Naive B cell (primary cell): ENCODE measurements around the gene NODAL. TPM values are rescaled to one million over a fixed set of nuclear protein-coding genes. Genes with fewer than 3 reads are reported as not detected.

Experiments used
- ATAC-seq, 2 donors: fragments of 150-1000 bp; cut with Tn5 transposase; 2 replicates each; pipeline ENCODE4 v1.10.0; 2021; ENCODE audit warnings: low read depth in 2 of 2, mild to moderate bottlenecking in 2 of 2, moderate library complexity in 2 of 2
- DNase-seq: peaks from one replicate; pipeline ENCODE4 v3.0.0; 2022
- H3K27ac Mint-ChIP-seq, 6 donors: one replicate each; pipeline ENCODE4 v1.8.0; 2020 to 2022; ENCODE audit warnings: mild to moderate bottlenecking in 6 of 6, mixed read lengths in 6 of 6, moderate library complexity in 5 of 6, inconsistent platforms in 2 of 6
- H3K27me3 Mint-ChIP-seq, 3 donors: one replicate each; pipeline ENCODE4 v1.8.0; 2021 to 2022; ENCODE audit warnings: mixed read lengths in 3 of 3, mild to moderate bottlenecking in 1 of 3
- H3K36me3 Mint-ChIP-seq, 2 donors: one replicate each; pipeline ENCODE4 v1.8.0; 2020 to 2022; ENCODE audit warnings: mixed read lengths in 2 of 2, inconsistent platforms in 1 of 2, mild to moderate bottlenecking in 1 of 2
- H3K4me1 Mint-ChIP-seq, 3 donors: one replicate each; pipeline ENCODE4 v1.8.0; 2020 to 2022; ENCODE audit warnings: mixed read lengths in 3 of 3, inconsistent platforms in 1 of 3, mild to moderate bottlenecking in 1 of 3, moderate library complexity in 1 of 3
- H3K4me3 Mint-ChIP-seq, 8 donors: one replicate each; pipeline ENCODE4 v1.8.0; 2020 to 2022; ENCODE audit warnings: mild to moderate bottlenecking in 8 of 8, mixed read lengths in 8 of 8, moderate library complexity in 8 of 8, inconsistent platforms in 2 of 8
- H3K9me3 Mint-ChIP-seq, 7 donors: one replicate each; pipeline ENCODE4 v1.8.0; 2020 to 2022; ENCODE audit warnings: mixed read lengths in 7 of 7, mild to moderate bottlenecking in 5 of 7, inconsistent platforms in 2 of 7, moderate library complexity in 1 of 7
- polyA plus RNA-seq, 6 donors: library from polyadenylated mRNA; unstranded; fragments of 300-500 nt; fragmentation: Illumina TruSeq; gene quantifications; one replicate each; pipeline ENCODE4 v1.2.3, GENCODE V29; 2021; ENCODE audit warnings: low read depth in 6 of 6

Gene NODAL
- polyA plus RNA-seq, 6 donors from 2014 or later: not detected

GRCh38 chr10:70459061-70459773 is 17.7 kb upstream of the NODAL start:
- Mint-ChIP-seq H3K9me3 (no peaks in the 10 kb centered on the region), H3K27me3 (peaks cover 10 to 60% (median 49%) of the 10 kb centered on the region in 3 donors), H3K4me3 (peak overlapping the region in 5 of 8 donors; percentile 8 to 61 (median 38)), H3K36me3 (no peaks in the 10 kb centered on the region), H3K27ac (no peak overlapping the region), H3K4me1 (peaks cover 13 to 25% (median 15%) of the 10 kb centered on the region in 3 donors)
- ATAC-seq: no peak
- DNase-seq: no peak

GRCh38 chr10:70458329-70459060 is 17.0 kb upstream of the NODAL start:
- no peaks in the 10 kb centered on the region for H3K9me3 Mint-ChIP-seq
- no peaks in the 10 kb centered on the region for H3K36me3 Mint-ChIP-seq
- ATAC-seq: peak; percentile 49 to 56
- peaks cover 13 to 25% (median 15%) of the 10 kb centered on the region in 3 donors for H3K4me1 Mint-ChIP-seq
- H3K27ac Mint-ChIP-seq: no peak overlapping the region
- H3K27me3 Mint-ChIP-seq: peaks cover 13 to 60% (median 49%) of the 10 kb centered on the region in 3 donors
- no peak for DNase-seq
- H3K4me3 Mint-ChIP-seq: peak overlapping the region in 7 of 8 donors; percentile 38 to 69 (median 56)

- ATAC-seq (no peak), DNase-seq (no peak)
- no peaks in the 10 kb centered on the region for H3K9me3 Mint-ChIP-seq
- peak overlapping the region in 2 of 6 donors; percentile 3 to 43 for H3K27ac Mint-ChIP-seq
- peak overlapping the region in 5 of 8 donors; percentile 40 to 80 (median 59) for H3K4me3 Mint-ChIP-seq
- H3K36me3 Mint-ChIP-seq: no peaks in the 10 kb centered on the region
- H3K4me1 Mint-ChIP-seq: peaks cover 13 to 25% (median 15%) of the 10 kb centered on the region in 3 donors
- H3K27me3 Mint-ChIP-seq: peaks cover 14 to 60% (median 49%) of the 10 kb centered on the region in 3 donors
These were observed 16.4 kb upstream of the NODAL start for GRCh38 chr10:70457759-70458305.

- peaks cover 12 to 22% (median 13%) of the 10 kb centered on the region in 3 donors for H3K4me1 Mint-ChIP-seq
- H3K4me3 Mint-ChIP-seq: peak overlapping the region in 1 of 8 donors; percentile 47
- H3K36me3 Mint-ChIP-seq: no peaks in the 10 kb centered on the region
- no peaks in the 10 kb centered on the region for H3K9me3 Mint-ChIP-seq
- H3K27ac Mint-ChIP-seq: no peak overlapping the region
- DNase-seq (no peak), ATAC-seq (no peak)
- H3K27me3 Mint-ChIP-seq: peaks cover 12 to 57% (median 46%) of the 10 kb centered on the region in 3 donors
These were observed 14.7 kb upstream of the NODAL start for GRCh38 chr10:70456164-70456563.

- Mint-ChIP-seq H3K4me1 (peaks cover 11 to 20% (median 13%) of the 10 kb centered on the region in 3 donors), H3K36me3 (no peaks in the 10 kb centered on the region), H3K27ac (peak overlapping the region in 1 of 6 donors; percentile 21), H3K27me3 (peaks cover 6 to 54% (median 42%) of the 10 kb centered on the region in 3 donors), H3K9me3 (no peaks in the 10 kb centered on the region), H3K4me3 (no peak overlapping the region)
- ATAC-seq (no peak), DNase-seq (no peak)
These were observed 13.7 kb upstream of the NODAL start for GRCh38 chr10:70455213-70455630.

GRCh38 chr10:70448236-70448635 is 6.8 kb upstream of the NODAL start:
- Mint-ChIP-seq H3K27ac (no peak overlapping the region), H3K4me1 (no peaks in the 10 kb centered on the region), H3K27me3 (peaks cover 11 to 23% (median 16%) of the 10 kb centered on the region in 3 donors), H3K9me3 (peaks cover 0 to 2% (median 0%) of the 10 kb centered on the region in 7 donors), H3K4me3 (no peak overlapping the region), H3K36me3 (no peaks in the 10 kb centered on the region)
- no peak for ATAC-seq
- DNase-seq: no peak

GRCh38 chr10:70445718-70446657 is 4.5 kb upstream of the NODAL start:
- Mint-ChIP-seq H3K9me3 (peaks cover 0 to 2% (median 0%) of the 10 kb centered on the region in 7 donors), H3K4me1 (peaks cover under 1 to 8% (median under 1%) of the 10 kb centered on the region in 3 donors), H3K36me3 (no peaks in the 10 kb centered on the region), H3K27me3 (peaks cover 21 to 39% (median 31%) of the 10 kb centered on the region in 3 donors), H3K4me3 (no peak overlapping the region), H3K27ac (no peak overlapping the region)
- no peak for ATAC-seq
- DNase-seq: no peak

GRCh38 chr10:70444744-70445143 is 3.3 kb upstream of the NODAL start:
- no peak for ATAC-seq
- Mint-ChIP-seq H3K4me3 (no peak overlapping the region), H3K9me3 (peaks cover 0 to 3% (median 0%) of the 10 kb centered on the region in 7 donors), H3K27ac (no peak overlapping the region), H3K4me1 (peaks cover 6 to 13% (median 7%) of the 10 kb centered on the region in 3 donors), H3K36me3 (no peaks in the 10 kb centered on the region), H3K27me3 (peaks cover 29 to 38% (median 34%) of the 10 kb centered on the region in 3 donors)
- DNase-seq: no peak

GRCh38 chr10:70442332-70442988 is 979 bp upstream of the NODAL start:
- peaks cover 33 to 52% (median 38%) of the 10 kb centered on the region in 3 donors for H3K27me3 Mint-ChIP-seq

GRCh38 chr10:70441895-70442309 is 421 bp upstream of the NODAL start:
- no peak for ATAC-seq
- peak overlapping the region in 5 of 8 donors; percentile 15 to 71 (median 42) for H3K4me3 Mint-ChIP-seq
- peaks cover 33 to 52% (median 38%) of the 10 kb centered on the region in 3 donors for H3K27me3 Mint-ChIP-seq

More at GRCh38 chr10:70442332-70442988, 979 bp upstream of the NODAL start:
- Mint-ChIP-seq H3K36me3 (no peaks in the 10 kb centered on the region), H3K4me3 (peak overlapping the region in 5 of 8 donors; percentile 7 to 80 (median 47)), H3K4me1 (peaks cover 6 to 13% (median 7%) of the 10 kb centered on the region in 3 donors), H3K9me3 (peaks cover 0 to 3% (median 0%) of the 10 kb centered on the region in 7 donors), H3K27ac (no peak overlapping the region)
- ATAC-seq (no peak), DNase-seq (no peak)

GRCh38 chr10:70440296-70441160 is 953 bp downstream of the NODAL start:
- Mint-ChIP-seq H3K9me3 (peaks cover 0 to 3% (median 0%) of the 10 kb centered on the region in 7 donors), H3K4me1 (peaks cover 6 to 13% (median 7%) of the 10 kb centered on the region in 3 donors), H3K27ac (peak overlapping the region in 1 of 6 donors; percentile 47), H3K4me3 (peak overlapping the region; percentile 55 to 88 (median 72)), H3K27me3 (peaks cover 33 to 52% (median 38%) of the 10 kb centered on the region in 3 donors), H3K36me3 (no peaks in the 10 kb centered on the region)
- ATAC-seq: peak; percentile 28 to 30
- no peak for DNase-seq

More at GRCh38 chr10:70441895-70442309, 421 bp upstream of the NODAL start:
- DNase-seq: no peak
- H3K27ac Mint-ChIP-seq: no peak overlapping the region
- H3K36me3 Mint-ChIP-seq: no peaks in the 10 kb centered on the region
- H3K4me1 Mint-ChIP-seq: peaks cover 6 to 13% (median 7%) of the 10 kb centered on the region in 3 donors
- H3K9me3 Mint-ChIP-seq: peaks cover 0 to 3% (median 0%) of the 10 kb centered on the region in 7 donors
